ENCODE results near the gene AICDA. TPM values are rescaled to one million over a fixed set of nuclear protein-coding genes. Genes with fewer than 3 reads are reported as not detected.

The AICDA gene
- total RNA-seq, 1 experiment from 2014 or later = 0.22 TPM

DNA sequence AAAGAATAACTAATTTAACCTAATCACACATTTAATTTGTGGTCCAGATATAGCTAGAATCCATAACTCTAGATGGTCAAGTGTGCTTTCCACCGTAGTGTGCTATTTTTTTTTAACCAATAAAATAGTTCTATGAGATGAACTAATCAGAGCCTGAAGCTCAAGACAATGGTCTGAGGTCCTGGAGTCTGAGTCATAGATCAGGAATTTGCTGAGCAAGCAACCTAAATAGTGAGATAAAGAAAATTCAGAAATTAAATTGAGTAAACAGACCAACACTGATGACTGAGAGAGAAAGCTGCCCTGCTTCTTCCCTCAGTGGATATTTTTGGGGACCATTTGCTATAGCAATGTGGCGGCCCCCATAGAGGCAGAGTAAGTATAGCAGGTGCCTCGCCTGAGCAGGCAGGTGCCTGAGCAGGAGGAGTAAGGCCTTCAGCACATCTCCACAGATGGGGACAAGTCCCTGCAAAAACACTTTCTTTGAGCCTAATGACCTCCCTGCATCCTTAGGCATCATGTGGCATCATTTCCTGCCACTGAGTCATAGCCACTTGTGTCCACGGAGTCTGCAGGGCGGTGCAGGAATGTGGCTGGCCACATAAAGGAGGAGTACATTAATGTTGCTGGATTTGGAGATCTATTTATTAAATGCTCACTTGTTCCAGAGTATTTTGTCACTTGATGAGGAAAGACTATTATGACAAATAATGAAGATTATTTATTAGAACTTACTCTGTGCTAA is 58.0 kb downstream of the AICDA start:
- Histone ChIP-seq H4K5ac (ENCODE audit: insufficient read length, low read depth, low read length) (no peak overlapping the region), H3K4me2 (ENCODE audit: insufficient read depth, insufficient read length, low read length) (no peak overlapping the region), H2BK20ac (ENCODE audit: low read depth, low read length, poor library complexity, severe bottlenecking) (no peak overlapping the region), H3K27me3 (ENCODE audit: insufficient read depth, low read length) (no peaks in the 10 kb centered on the region), H3K23ac (ENCODE audit: insufficient read length, low read depth, low read length) (no peak overlapping the region), H3K18ac (ENCODE audit: insufficient read length, low read depth, low read length) (no peak overlapping the region), H3K56ac (ENCODE audit: insufficient read length, low read depth, low read length) (no peak overlapping the region), H3K23me2 (ENCODE audit: insufficient read length, low read depth, low read length, poor library complexity, severe bottlenecking) (no peaks in the 10 kb centered on the region), H3K27ac (ENCODE audit: insufficient read length, low read depth, low read length) (no peak overlapping the region), H3K9ac (ENCODE audit: extremely low read depth, insufficient read length, low read length) (no peak overlapping the region), H4K8ac (replicated peaks; ENCODE audit: insufficient read length, low read depth, low read length) (no peak overlapping the region), H4K91ac (ENCODE audit: insufficient read length, low read depth, low read length) (no peak overlapping the region), H2AK5ac (ENCODE audit: insufficient read length, low read length) (no peak overlapping the region), H3K4ac (ENCODE audit: low read depth, low read length) (no peak overlapping the region), H3K79me1 (ENCODE audit: insufficient read depth, low read depth, low read length, poor library complexity, severe bottlenecking) (no peaks in the 10 kb centered on the region), H2AFZ (ENCODE audit: low read length) (no peak overlapping the region), H3K14ac (ENCODE audit: insufficient read depth, low read length) (no peak overlapping the region), H3K4me1 (ENCODE audit: insufficient read depth, low read length) (no peaks in the 10 kb centered on the region), H4K20me1 (ENCODE audit: control insufficient read depth, insufficient read depth, insufficient read length) (no peaks in the 10 kb centered on the region), H3K9me3 (ENCODE audit: control insufficient read depth, low read depth, low read length) (no peaks in the 10 kb centered on the region), H3T11ph (ENCODE audit: low read length) (no peak overlapping the region), H3K79me2 (ENCODE audit: insufficient read depth, low read length) (no peaks in the 10 kb centered on the region), H2BK12ac (ENCODE audit: insufficient read length, low read depth, low read length) (no peak overlapping the region), H2BK15ac (ENCODE audit: low read depth, low read length) (no peak overlapping the region), H2BK120ac (ENCODE audit: low read depth, low read length, poor library complexity, severe bottlenecking) (no peak overlapping the region), H2BK5ac (ENCODE audit: insufficient read length, low read length) (no peak overlapping the region)
- H3K27me3 Mint-ChIP-seq (ENCODE audit: low read depth) = no peaks in the 10 kb centered on the region
- H3K36me3 Mint-ChIP-seq (ENCODE audit: insufficient read depth in 1 of 3, low read depth in 3 of 3) = no peaks in the 10 kb centered on the region
- no peaks in the 10 kb centered on the region for H3K9me3 Mint-ChIP-seq
- H3K27ac Mint-ChIP-seq = 0 out of 7 replicates have a peak overlapping the region, but pooled peaks of 1 of the 3 experiments have one; percentile 42
- peaks cover 4 to 9% of the 10 kb centered on the region in 2 experiments for H3K4me1 Mint-ChIP-seq
- TF ChIP-seq, protein P1, sequence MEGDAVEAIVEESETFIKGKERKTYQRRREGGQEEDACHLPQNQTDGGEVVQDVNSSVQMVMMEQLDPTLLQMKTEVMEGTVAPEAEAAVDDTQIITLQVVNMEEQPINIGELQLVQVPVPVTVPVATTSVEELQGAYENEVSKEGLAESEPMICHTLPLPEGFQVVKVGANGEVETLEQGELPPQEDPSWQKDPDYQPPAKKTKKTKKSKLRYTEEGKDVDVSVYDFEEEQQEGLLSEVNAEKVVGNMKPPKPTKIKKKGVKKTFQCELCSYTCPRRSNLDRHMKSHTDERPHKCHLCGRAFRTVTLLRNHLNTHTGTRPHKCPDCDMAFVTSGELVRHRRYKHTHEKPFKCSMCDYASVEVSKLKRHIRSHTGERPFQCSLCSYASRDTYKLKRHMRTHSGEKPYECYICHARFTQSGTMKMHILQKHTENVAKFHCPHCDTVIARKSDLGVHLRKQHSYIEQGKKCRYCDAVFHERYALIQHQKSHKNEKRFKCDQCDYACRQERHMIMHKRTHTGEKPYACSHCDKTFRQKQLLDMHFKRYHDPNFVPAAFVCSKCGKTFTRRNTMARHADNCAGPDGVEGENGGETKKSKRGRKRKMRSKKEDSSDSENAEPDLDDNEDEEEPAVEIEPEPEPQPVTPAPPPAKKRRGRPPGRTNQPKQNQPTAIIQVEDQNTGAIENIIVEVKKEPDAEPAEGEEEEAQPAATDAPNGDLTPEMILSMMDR (conservative IDR thresholded peaks at IDR 0.05) = no peak
- DNase-seq = no peak
- H3K4me3 Mint-ChIP-seq = no peak overlapping the region
- no CpG with 5 or more reads among the region's 5 CpGs for WGBS (ENCODE audit: extremely low coverage, insufficient read length, low lambda C conversion rate)

All from H9 (cell line).